Measurements from ENCODE around the gene MTHFD1L.

The MTHFD1L gene

GRCh38 chr6:150898399-150899170, 33.1 kb downstream of the MTHFD1L start:
- H3K4me3 ChIP-seq (ENCODE audit: control insufficient read depth, low read depth, low read length), result no peak overlapping the region
- peak; percentile 73 for DNase-seq (ENCODE audit: low read depth)
- TF ChIP-seq, protein P1, sequence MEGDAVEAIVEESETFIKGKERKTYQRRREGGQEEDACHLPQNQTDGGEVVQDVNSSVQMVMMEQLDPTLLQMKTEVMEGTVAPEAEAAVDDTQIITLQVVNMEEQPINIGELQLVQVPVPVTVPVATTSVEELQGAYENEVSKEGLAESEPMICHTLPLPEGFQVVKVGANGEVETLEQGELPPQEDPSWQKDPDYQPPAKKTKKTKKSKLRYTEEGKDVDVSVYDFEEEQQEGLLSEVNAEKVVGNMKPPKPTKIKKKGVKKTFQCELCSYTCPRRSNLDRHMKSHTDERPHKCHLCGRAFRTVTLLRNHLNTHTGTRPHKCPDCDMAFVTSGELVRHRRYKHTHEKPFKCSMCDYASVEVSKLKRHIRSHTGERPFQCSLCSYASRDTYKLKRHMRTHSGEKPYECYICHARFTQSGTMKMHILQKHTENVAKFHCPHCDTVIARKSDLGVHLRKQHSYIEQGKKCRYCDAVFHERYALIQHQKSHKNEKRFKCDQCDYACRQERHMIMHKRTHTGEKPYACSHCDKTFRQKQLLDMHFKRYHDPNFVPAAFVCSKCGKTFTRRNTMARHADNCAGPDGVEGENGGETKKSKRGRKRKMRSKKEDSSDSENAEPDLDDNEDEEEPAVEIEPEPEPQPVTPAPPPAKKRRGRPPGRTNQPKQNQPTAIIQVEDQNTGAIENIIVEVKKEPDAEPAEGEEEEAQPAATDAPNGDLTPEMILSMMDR (conservative IDR thresholded peaks at IDR 0.05; ENCODE audit: control insufficient read depth, insufficient read depth, low read depth, low read length), result no peak

DNA sequence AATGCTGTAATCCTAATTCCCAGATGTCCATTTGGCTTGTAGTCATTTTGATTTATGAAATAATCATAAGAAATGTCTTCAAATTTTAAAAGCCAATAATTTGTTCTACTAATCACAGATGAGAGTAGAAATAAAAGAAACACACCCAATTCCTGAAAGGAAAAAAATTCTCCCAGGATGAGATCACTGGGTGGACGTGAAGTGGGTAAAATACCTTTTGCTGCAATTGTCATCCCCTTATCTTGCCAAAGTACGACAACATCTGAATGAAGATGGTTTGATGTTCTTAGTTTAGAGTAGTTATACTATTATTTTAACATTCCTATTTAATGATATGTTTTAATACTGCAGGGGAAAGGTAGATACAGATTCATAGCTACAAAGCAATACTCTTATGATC, 33.7 kb downstream of the MTHFD1L start:
- DNase-seq (ENCODE audit: low read depth), result no peak
- no peak overlapping the region for H3K4me3 ChIP-seq (ENCODE audit: control insufficient read depth, low read depth, low read length)
- TF ChIP-seq, protein P1 (conservative IDR thresholded peaks at IDR 0.05; ENCODE audit: control insufficient read depth, insufficient read depth, low read depth, low read length), result no peak

DNA sequence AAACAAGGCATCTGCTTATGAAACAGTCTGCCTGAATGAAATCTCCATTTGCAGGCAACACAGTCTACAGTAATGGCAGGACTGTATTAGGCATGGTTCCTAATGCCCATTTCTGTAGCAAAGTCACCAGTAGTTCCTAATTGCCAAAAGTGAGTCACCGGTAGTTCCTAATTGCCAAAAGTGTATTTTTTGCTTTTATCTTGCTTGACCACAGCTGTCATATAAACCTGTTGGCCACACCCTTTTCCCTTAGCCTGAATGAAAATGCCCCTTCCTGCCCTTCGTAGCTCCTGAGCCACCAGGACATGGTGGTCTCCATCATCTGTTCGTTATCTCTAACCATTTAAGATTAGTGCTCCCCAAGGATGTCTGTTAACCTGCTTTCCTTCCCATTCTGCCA, 34.5 kb downstream of the MTHFD1L start:
- TF ChIP-seq, protein P1 (conservative IDR thresholded peaks at IDR 0.05; ENCODE audit: control insufficient read depth, insufficient read depth, low read depth, low read length), result no peak
- peak; percentile 35 for DNase-seq (ENCODE audit: low read depth)
- no peak overlapping the region for H3K4me3 ChIP-seq (ENCODE audit: control insufficient read depth, low read depth, low read length)

- peak; percentile 47 for DNase-seq (ENCODE audit: low read depth)
- no peak overlapping the region for H3K4me3 ChIP-seq (ENCODE audit: control insufficient read depth, low read depth, low read length)
- TF ChIP-seq, protein P1 (conservative IDR thresholded peaks at IDR 0.05; ENCODE audit: control insufficient read depth, insufficient read depth, low read depth, low read length), result no peak
Observed at GRCh38 chr6:150902142-150902776, 36.8 kb downstream of the MTHFD1L start.

- TF ChIP-seq, protein P1 (conservative IDR thresholded peaks at IDR 0.05; ENCODE audit: control insufficient read depth, insufficient read depth, low read depth, low read length), result peak; percentile 36
- DNase-seq (ENCODE audit: low read depth), result no peak
Observed at GRCh38 chr6:150905769-150906168, 40.3 kb downstream of the MTHFD1L start.

GRCh38 chr6:150906641-150907326, 41.3 kb downstream of the MTHFD1L start:
- no peak for DNase-seq (ENCODE audit: low read depth)
- TF ChIP-seq, protein P1 (conservative IDR thresholded peaks at IDR 0.05; ENCODE audit: control insufficient read depth, insufficient read depth, low read depth, low read length), result no peak
- no peak overlapping the region for H3K4me3 ChIP-seq (ENCODE audit: control insufficient read depth, low read depth, low read length)

More at GRCh38 chr6:150905769-150906168, 40.3 kb downstream of the MTHFD1L start:
- no peak overlapping the region for H3K4me3 ChIP-seq (ENCODE audit: control insufficient read depth, low read depth, low read length)
